HEK293 (cell line): ENCODE data around the gene CCDC27.
A peak's percentile ranks its signal among the peaks of the same experiment; 100 is the strongest.
"Not testable (repeated sequence)": the region's sequence is repeated elsewhere in the genome, so short reads cannot be mapped to it uniquely, and the experiment has no call there.

Experiments
- CTCF ChIA-PET: fragments of 350-600 bp; formaldehyde crosslinking; extraction: SDS; loops from one replicate; lab custom pipeline; 2021; ENCODE audit warnings: antibody characterized with exemption; lab: Yijun Ruan, JAX
- POLR2A ChIA-PET: fragments of 300-600 bp; formaldehyde crosslinking; extraction: SDS; loops from one replicate; lab custom pipeline; 2020; ENCODE audit warnings: antibody characterized with exemption, inconsistent platforms; lab: Yijun Ruan, JAX
- H3K27ac ChIP-seq: fragments of 200-500 bp; sonication (Bioruptor generic); 2 replicates; pipeline ENCODE4 v1.5.1; 2014; ENCODE audit warnings: low read depth, low read length, control low read depth, inconsistent platforms; ENCODE audit errors: extremely low read depth
- H3K36me3 ChIP-seq, 2 experiments: fragments of 200-500 bp in 1 of 2; sonication (Bioruptor generic) in 1 of 2; 1 replicate in 1 of 2; 2 replicates in 1 of 2; pipeline ENCODE4 v1.5.1; 2014 to 2017; ENCODE audit warnings: inconsistent platforms in 2 of 2, low read length in 2 of 2; ENCODE audit not compliant: control insufficient read depth in 2 of 2, insufficient read depth in 1 of 2
- H3K4me1 ChIP-seq: fragments of 200-500 bp; sonication (Bioruptor generic); 2 replicates; pipeline ENCODE4 v1.5.1; 2014; ENCODE audit warnings: mild to moderate bottlenecking, low read length, inconsistent platforms; ENCODE audit not compliant: control insufficient read depth, insufficient read depth
- H3K4me3 ChIP-seq: 2 replicates; pipeline ENCODE4 v1.5.1; 2011; ENCODE audit warnings: low read depth, mild to moderate bottlenecking, control low read depth, low read length, moderate library complexity
- H3K9me3 ChIP-seq: fragments of 200-500 bp; sonication (Bioruptor generic); 2 replicates; pipeline ENCODE4 v1.5.1; 2014; ENCODE audit warnings: low read depth, low read length, inconsistent platforms; ENCODE audit not compliant: control insufficient read depth, insufficient read depth
- EGR2 ChIP-seq: fragments of 450-650 bp; formaldehyde crosslinking; IDR thresholded peaks from 2 replicates; pipeline ENCODE4 v1.5.1; 2016; ENCODE audit warnings: low read depth, missing biosample characterization, missing genetic modification characterization
- GLIS2 ChIP-seq: fragments of 450-650 bp; formaldehyde crosslinking; IDR thresholded peaks from 2 replicates; pipeline ENCODE4 v1.5.1; 2016; ENCODE audit warnings: missing biosample characterization, missing genetic modification characterization
- KLF1 ChIP-seq: fragments of 450-650 bp; formaldehyde crosslinking; IDR thresholded peaks from 2 replicates; pipeline ENCODE4 v1.5.1; 2016; ENCODE audit warnings: missing biosample characterization, missing genetic modification characterization
- RBAK ChIP-seq: fragments of 450-650 bp; formaldehyde crosslinking; IDR thresholded peaks from 2 replicates; pipeline ENCODE4 v1.5.1; 2016; ENCODE audit warnings: missing biosample characterization, missing genetic modification characterization
- WT1 ChIP-seq: fragments of 450-650 bp; formaldehyde crosslinking; IDR thresholded peaks from 2 replicates; pipeline ENCODE4 v1.5.1; 2016; ENCODE audit warnings: missing biosample characterization, missing genetic modification characterization
- ZFP69B ChIP-seq: fragments of 450-650 bp; formaldehyde crosslinking; IDR thresholded peaks from 2 replicates; pipeline ENCODE4 v1.5.1; 2016; ENCODE audit warnings: missing biosample characterization, missing genetic modification characterization
- ZNF10 ChIP-seq: fragments of 450-650 bp; formaldehyde crosslinking; IDR thresholded peaks from 2 replicates; pipeline ENCODE4 v1.5.1; 2017; ENCODE audit warnings: missing biosample characterization, missing genetic modification characterization
- ZNF184 ChIP-seq: fragments of 450-650 bp; IDR thresholded peaks from 2 replicates; pipeline ENCODE4 v1.5.1; 2018; ENCODE audit warnings: missing biosample characterization, mild to moderate bottlenecking, missing genetic modification characterization
- ZNF24 ChIP-seq: fragments of 450-650 bp; formaldehyde crosslinking; IDR thresholded peaks from 2 replicates; pipeline ENCODE4 v1.5.1; 2016; ENCODE audit warnings: missing biosample characterization, missing genetic modification characterization
- ZNF248 ChIP-seq: fragments of 450-650 bp; formaldehyde crosslinking; IDR thresholded peaks from 2 replicates; pipeline ENCODE4 v1.5.1; 2017; ENCODE audit warnings: missing biosample characterization, missing genetic modification characterization
- ZNF510 ChIP-seq: fragments of 450-650 bp; formaldehyde crosslinking; IDR thresholded peaks from 2 replicates; pipeline ENCODE4 v1.5.1; 2018; ENCODE audit warnings: mild to moderate bottlenecking, missing genetic modification characterization, missing biosample characterization; ENCODE audit not compliant: insufficient replicate concordance
- ZNF561 ChIP-seq: fragments of 450-650 bp; IDR thresholded peaks from 2 replicates; pipeline ENCODE4 v1.5.1; 2018; ENCODE audit warnings: missing biosample characterization, missing genetic modification characterization, borderline replicate concordance
- ZNF768 ChIP-seq: fragments of 450-650 bp; formaldehyde crosslinking; IDR thresholded peaks from 2 replicates; pipeline ENCODE4 v1.5.1; 2018; ENCODE audit warnings: missing biosample characterization, mild to moderate bottlenecking, missing genetic modification characterization
- ZSCAN16 ChIP-seq: fragments of 450-650 bp; formaldehyde crosslinking; IDR thresholded peaks from 2 replicates; pipeline ENCODE4 v1.5.1; 2016; ENCODE audit warnings: missing biosample characterization, missing genetic modification characterization
- TF ChIP-seq, protein P1 (sequence below): fragments of 450-650 bp; formaldehyde crosslinking; IDR thresholded peaks from 2 replicates; pipeline ENCODE4 v1.5.1; 2017; ENCODE audit warnings: missing biosample characterization, missing genetic modification characterization
- TF ChIP-seq, protein P2 (sequence below): fragments of 450-650 bp; formaldehyde crosslinking; IDR thresholded peaks from 2 replicates; pipeline ENCODE4 v1.5.1; 2016; ENCODE audit warnings: missing biosample characterization, missing genetic modification characterization
- TF ChIP-seq, protein P3 (sequence below): fragments of 450-650 bp; formaldehyde crosslinking; IDR thresholded peaks from 2 replicates; pipeline ENCODE4 v1.5.1; 2016; ENCODE audit warnings: missing biosample characterization, missing genetic modification characterization
- TF ChIP-seq, protein P4 (sequence below): fragments of 450-650 bp; IDR thresholded peaks from 2 replicates; pipeline ENCODE4 v1.5.1; 2018; ENCODE audit warnings: missing biosample characterization, missing genetic modification characterization
- TF ChIP-seq, protein P5 (sequence below): fragments of 450-650 bp; formaldehyde crosslinking; IDR thresholded peaks from 2 replicates; pipeline ENCODE4 v1.5.1; 2016; ENCODE audit warnings: missing biosample characterization, missing genetic modification characterization

Gene CCDC27

DNA sequence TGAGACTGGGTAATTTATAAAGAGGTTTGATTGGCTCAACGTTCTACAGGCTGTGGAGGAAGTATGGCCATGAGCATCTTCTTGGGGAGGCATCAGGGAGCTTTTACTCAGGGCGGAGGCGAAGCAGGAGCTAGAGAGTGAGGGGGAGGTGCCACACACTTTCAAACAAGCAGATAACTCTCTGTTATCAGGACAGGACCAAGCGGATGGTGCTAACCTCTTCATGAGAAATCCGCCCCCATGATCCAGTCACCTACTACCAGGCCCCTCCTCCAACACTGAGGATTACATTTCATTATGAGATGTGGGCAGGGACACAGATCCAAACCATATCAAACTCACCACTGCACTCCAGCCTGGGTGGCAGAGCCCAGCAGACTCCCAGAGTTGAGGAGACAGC, 55.5 kb downstream of the CCDC27 start:
- TF ChIP-seq EGR2, result peak; percentile 59
- TF ChIP-seq, protein P1, sequence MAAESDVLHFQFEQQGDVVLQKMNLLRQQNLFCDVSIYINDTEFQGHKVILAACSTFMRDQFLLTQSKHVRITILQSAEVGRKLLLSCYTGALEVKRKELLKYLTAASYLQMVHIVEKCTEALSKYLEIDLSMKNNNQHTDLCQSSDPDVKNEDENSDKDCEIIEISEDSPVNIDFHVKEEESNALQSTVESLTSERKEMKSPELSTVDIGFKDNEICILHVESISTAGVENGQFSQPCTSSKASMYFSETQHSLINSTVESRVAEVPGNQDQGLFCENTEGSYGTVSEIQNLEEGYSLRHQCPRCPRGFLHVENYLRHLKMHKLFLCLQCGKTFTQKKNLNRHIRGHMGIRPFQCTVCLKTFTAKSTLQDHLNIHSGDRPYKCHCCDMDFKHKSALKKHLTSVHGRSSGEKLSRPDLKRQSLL, result no peak
- CTCF ChIA-PET, result no interaction called here
- Histone ChIP-seq H3K4me3 (no peak overlapping the region), H3K9me3 (no peaks in the 10 kb centered on the region), H3K27ac (no peak overlapping the region), H3K4me1 (no peaks in the 10 kb centered on the region; the same call in 1 of the 2 replicates), H3K36me3 (no peaks in the 10 kb centered on the region)
- POLR2A ChIA-PET, result no interaction called here

DNA sequence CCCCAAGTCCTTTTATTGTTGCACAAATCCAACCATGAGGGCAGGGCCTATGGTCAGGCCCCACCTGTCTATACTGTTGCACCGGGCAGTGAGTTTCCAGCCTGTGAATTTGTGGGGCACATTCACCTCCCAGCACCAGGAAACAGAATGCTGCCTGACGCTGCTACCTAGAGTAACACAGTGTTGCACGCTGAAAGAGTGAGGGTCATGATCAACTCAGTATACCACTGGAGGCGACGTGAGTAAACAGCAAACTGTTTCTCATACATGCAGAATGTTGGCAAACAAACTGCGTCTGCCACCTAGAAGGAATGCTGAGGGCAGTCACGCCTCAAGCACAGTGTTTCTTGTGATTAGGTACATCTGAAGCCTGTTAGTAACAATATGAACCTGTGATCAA, 57.4 kb downstream of the CCDC27 start:
- ChIA-PET CTCF (no interaction called here), POLR2A (no interaction called here)
- TF ChIP-seq GLIS2 (tag by site-specific recombination), result no peak
- TF ChIP-seq WT1 (tag by site-specific recombination), result no peak
- no peak for TF ChIP-seq ZNF768 (tag by site-specific recombination)
- no peak for TF ChIP-seq ZNF248
- TF ChIP-seq, protein P2, sequence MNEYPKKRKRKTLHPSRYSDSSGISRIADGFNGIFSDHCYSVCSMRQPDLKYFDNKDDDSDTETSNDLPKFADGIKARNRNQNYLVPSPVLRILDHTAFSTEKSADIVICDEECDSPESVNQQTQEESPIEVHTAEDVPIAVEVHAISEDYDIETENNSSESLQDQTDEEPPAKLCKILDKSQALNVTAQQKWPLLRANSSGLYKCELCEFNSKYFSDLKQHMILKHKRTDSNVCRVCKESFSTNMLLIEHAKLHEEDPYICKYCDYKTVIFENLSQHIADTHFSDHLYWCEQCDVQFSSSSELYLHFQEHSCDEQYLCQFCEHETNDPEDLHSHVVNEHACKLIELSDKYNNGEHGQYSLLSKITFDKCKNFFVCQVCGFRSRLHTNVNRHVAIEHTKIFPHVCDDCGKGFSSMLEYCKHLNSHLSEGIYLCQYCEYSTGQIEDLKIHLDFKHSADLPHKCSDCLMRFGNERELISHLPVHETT (tag by site-specific recombination), result no peak
- TF ChIP-seq ZSCAN16 (tag by site-specific recombination), result no peak
- no peak overlapping the region for H3K27ac ChIP-seq
- no peaks in the 10 kb centered on the region; the same call in 1 of the 2 replicates for H3K4me1 ChIP-seq
- H3K36me3 ChIP-seq, result peaks cover 0 to 10% of the 10 kb centered on the region in 2 experiments; a peak in 1 of 3 replicates
- H3K9me3 ChIP-seq, result no peaks in the 10 kb centered on the region
- H3K4me3 ChIP-seq, result no peak overlapping the region

DNA sequence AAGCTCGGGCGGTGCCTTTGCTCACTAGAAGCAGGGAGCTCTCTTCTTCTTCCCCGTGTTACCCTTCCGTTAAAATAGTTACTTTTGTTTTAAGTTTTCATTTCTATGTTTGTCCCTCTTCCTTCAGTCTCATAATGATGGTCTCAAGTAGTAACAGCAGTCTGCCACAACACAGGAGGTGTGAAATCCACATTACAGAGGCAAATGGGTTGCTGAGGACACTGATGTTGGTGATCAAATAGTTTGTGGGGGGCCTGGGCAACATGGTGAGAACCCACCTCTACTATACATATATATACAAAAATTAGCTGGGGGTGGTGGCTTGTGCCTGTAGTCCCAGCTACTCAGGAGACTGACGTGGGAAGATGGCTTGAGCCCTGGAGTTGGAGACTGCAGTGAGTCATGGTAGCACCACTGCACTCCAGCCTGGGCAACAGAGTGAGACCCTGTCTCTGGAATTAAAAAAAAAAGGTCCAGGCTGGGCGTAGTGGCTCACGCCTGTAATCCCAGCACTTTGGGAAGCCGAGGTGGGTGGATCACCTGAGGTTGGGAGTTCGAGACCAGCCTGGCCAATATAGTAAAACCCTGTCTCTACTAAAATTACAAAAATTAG, 58.0 kb downstream of the CCDC27 start:
- H3K4me3 ChIP-seq, POLR2A ChIA-PET, H3K4me1 ChIP-seq, CTCF ChIA-PET, H3K27ac ChIP-seq, H3K9me3 ChIP-seq: not testable (repeated sequence)
- peaks cover 0 to 15% of the 10 kb centered on the region in 2 experiments; a peak in 1 of 3 replicates for H3K36me3 ChIP-seq

DNA sequence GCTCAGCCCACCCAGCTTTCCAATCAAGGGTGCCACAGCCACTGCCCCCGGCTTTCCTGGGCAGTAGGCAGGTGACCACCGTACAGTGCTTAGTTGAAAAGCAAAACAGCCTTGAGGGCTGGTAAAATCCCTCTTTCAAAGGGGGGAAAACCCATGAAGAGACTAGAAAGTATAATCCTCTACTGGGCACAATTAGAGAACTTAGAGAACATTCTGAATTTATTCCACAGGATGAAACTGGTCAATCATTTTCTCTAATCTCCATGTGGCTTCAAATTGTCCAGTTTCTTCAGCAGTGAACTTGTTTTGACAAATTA, 59.3 kb downstream of the CCDC27 start:
- CTCF ChIA-PET, result no interaction called here

DNA sequence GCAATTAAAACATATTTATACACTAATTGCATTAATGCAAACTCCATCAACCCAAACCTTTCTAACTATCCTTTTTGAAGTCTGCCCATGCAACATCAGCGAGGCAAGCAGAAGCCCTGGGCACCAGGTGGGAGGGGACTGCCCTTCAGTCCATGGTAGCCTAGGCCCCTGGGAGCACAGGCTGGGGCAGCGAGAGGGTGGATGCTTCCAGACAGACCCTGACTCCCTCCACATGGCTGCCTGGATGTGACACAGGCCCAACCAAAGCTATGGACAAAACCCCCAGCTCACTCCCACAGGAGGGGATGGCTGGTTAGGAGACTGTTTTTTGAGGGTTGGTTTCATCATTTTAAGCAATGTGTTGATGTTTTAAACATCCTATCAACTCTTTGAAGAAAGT, 61.8 kb downstream of the CCDC27 start:
- no peaks in the 10 kb centered on the region; the same call in 1 of the 2 replicates for H3K4me1 ChIP-seq
- no peak overlapping the region for H3K4me3 ChIP-seq
- no peaks in the 10 kb centered on the region for H3K9me3 ChIP-seq
- H3K27ac ChIP-seq, result no peak overlapping the region
- H3K36me3 ChIP-seq, result peaks cover 0 to 46% of the 10 kb centered on the region in 2 experiments; a peak in 1 of 3 replicates
- POLR2A ChIA-PET, result no interaction called here
- CTCF ChIA-PET, result no interaction called here
- TF ChIP-seq ZNF24 (tag by site-specific recombination) (no peak), KLF1 (no peak), ZNF561 (tag by site-specific recombination) (no peak), RBAK (tag by site-specific recombination) (no peak), ZNF10 (tag by site-specific recombination) (no peak)
- TF ChIP-seq, protein P3, sequence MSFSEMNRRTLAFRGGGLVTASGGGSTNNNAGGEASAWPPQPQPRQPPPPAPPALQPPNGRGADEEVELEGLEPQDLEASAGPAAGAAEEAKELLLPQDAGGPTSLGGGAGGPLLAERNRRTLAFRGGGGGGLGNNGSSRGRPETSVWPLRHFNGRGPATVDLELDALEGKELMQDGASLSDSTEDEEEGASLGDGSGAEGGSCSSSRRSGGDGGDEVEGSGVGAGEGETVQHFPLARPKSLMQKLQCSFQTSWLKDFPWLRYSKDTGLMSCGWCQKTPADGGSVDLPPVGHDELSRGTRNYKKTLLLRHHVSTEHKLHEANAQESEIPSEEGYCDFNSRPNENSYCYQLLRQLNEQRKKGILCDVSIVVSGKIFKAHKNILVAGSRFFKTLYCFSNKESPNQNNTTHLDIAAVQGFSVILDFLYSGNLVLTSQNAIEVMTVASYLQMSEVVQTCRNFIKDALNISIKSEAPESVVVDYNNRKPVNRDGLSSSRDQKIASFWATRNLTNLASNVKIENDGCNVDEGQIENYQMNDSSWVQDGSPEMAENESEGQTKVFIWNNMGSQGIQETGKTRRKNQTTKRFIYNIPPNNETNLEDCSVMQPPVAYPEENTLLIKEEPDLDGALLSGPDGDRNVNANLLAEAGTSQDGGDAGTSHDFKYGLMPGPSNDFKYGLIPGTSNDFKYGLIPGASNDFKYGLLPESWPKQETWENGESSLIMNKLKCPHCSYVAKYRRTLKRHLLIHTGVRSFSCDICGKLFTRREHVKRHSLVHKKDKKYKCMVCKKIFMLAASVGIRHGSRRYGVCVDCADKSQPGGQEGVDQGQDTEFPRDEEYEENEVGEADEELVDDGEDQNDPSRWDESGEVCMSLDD (tag by site-specific recombination), result no peak
- TF ChIP-seq, protein P4, sequence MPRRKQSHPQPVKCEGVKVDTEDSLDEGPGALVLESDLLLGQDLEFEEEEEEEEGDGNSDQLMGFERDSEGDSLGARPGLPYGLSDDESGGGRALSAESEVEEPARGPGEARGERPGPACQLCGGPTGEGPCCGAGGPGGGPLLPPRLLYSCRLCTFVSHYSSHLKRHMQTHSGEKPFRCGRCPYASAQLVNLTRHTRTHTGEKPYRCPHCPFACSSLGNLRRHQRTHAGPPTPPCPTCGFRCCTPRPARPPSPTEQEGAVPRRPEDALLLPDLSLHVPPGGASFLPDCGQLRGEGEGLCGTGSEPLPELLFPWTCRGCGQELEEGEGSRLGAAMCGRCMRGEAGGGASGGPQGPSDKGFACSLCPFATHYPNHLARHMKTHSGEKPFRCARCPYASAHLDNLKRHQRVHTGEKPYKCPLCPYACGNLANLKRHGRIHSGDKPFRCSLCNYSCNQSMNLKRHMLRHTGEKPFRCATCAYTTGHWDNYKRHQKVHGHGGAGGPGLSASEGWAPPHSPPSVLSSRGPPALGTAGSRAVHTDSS (tag by site-specific recombination), result no peak
- TF ChIP-seq, protein P5, sequence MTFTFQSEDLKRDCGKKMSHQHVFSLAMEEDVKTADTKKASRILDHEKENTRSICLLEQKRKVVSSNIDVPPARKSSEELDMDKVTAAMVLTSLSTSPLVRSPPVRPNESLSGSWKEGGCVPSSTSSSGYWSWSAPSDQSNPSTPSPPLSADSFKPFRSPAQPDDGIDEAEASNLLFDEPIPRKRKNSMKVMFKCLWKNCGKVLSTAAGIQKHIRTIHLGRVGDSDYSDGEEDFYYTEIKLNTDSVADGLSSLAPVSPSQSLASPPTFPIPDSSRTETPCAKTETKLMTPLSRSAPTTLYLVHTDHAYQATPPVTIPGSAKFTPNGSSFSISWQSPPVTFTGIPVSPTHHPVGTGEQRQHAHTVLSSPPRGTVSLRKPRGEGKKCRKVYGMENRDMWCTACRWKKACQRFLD, result no peak

More for the DNA sequence above, 59.3 kb downstream of the CCDC27 start:
- H3K9me3 ChIP-seq, result no peaks in the 10 kb centered on the region
- POLR2A ChIA-PET, result no interaction called here
- H3K36me3 ChIP-seq, result peaks cover 0 to 28% of the 10 kb centered on the region in 2 experiments; a peak in 1 of 3 replicates
- H3K4me3 ChIP-seq, result no peak overlapping the region
- TF ChIP-seq ZNF510 (no peak), ZFP69B (tag by site-specific recombination) (no peak), EGR2 (peak; percentile 86), ZNF184 (tag by site-specific recombination) (peak; percentile 46; the same call in 1 of the 2 replicates)
- TF ChIP-seq, all 188 proteins: peak for 2
- Histone ChIP-seq H3K27ac (no peak overlapping the region), H3K4me1 (no peaks in the 10 kb centered on the region; the same call in 1 of the 2 replicates)
